ENCODE data around the gene SGIP1. TPM values are rescaled to one million over a fixed set of nuclear protein-coding genes. Genes with fewer than 3 reads are reported as not detected.

The SGIP1 gene, protein sequence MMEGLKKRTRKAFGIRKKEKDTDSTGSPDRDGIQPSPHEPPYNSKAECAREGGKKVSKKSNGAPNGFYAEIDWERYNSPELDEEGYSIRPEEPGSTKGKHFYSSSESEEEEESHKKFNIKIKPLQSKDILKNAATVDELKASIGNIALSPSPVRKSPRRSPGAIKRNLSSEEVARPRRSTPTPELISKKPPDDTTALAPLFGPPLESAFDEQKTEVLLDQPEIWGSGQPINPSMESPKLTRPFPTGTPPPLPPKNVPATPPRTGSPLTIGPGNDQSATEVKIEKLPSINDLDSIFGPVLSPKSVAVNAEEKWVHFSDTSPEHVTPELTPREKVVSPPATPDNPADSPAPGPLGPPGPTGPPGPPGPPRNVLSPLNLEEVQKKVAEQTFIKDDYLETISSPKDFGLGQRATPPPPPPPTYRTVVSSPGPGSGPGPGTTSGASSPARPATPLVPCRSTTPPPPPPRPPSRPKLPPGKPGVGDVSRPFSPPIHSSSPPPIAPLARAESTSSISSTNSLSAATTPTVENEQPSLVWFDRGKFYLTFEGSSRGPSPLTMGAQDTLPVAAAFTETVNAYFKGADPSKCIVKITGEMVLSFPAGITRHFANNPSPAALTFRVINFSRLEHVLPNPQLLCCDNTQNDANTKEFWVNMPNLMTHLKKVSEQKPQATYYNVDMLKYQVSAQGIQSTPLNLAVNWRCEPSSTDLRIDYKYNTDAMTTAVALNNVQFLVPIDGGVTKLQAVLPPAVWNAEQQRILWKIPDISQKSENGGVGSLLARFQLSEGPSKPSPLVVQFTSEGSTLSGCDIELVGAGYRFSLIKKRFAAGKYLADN
- total RNA-seq, result not detected in 2 replicates

DNA sequence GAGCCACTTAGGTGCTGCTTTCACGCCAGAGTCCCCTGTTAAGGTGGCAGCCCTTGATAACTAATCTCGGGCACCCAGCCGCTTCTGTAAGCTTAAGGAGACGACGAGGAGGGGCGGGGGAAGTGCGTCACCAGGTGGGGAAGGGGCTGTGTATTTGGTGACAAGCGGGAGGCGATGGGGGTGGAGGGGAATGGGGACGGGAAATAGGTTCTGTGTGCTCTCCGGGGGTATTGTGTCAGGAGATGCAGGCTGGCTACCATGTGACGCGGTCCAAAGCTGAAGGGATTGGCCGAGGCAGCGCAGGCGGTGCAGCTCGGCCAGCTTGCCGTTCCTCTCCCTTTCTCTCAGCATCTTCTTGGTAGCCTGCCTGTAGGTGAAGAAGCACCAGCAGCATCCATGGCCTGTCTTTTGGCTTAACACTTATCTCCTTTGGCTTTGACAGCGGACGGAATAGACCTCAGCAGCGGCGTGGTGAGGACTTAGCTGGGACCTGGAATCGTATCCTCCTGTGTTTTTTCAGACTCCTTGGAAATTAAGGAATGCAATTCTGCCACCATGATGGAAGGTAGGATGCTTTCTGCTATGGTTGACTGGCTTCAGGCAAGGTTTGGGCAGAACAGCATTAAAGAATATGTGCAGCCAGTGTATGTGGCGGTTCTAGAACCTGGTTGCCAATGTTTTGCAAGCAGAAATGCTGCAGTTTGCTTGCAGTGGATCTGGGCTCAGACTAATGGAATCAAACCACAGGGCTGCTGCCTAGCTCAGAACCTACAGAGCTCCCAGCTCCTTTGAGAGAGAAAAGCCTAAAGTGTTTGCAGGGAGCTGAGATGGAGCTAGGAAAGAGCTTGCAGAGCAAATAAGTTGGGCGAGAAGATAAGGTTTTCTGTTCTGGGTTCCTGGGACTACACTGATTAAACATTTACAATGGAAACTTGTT lies at the start of gene SGIP1:
Gene SGIP1, plus strand, starts transcription at position 350 of the 937 bp plus-strand sequence. Its CDS starts 206 bp downstream, at position 556.
- ChIA-PET CTCF (no interaction called here), POLR2A (no interaction called here)
- ATAC-seq (ENCODE audit: low read depth) (peak; percentile 34), DNase-seq (no peak)
- no peak within 1 kb of the TSS for H3K27ac Mint-ChIP-seq
- H3K4me1 Mint-ChIP-seq, result peaks cover 24% of the 10 kb centered on the region
- intact Hi-C loops (cut with micrococcal nuclease), result no loop called here
- H3K9me3 Mint-ChIP-seq, result no peaks in the 10 kb centered on the region
- H3K27me3 Mint-ChIP-seq, result peaks cover 35% of the 10 kb centered on the region
- TF ChIP-seq, protein P1, sequence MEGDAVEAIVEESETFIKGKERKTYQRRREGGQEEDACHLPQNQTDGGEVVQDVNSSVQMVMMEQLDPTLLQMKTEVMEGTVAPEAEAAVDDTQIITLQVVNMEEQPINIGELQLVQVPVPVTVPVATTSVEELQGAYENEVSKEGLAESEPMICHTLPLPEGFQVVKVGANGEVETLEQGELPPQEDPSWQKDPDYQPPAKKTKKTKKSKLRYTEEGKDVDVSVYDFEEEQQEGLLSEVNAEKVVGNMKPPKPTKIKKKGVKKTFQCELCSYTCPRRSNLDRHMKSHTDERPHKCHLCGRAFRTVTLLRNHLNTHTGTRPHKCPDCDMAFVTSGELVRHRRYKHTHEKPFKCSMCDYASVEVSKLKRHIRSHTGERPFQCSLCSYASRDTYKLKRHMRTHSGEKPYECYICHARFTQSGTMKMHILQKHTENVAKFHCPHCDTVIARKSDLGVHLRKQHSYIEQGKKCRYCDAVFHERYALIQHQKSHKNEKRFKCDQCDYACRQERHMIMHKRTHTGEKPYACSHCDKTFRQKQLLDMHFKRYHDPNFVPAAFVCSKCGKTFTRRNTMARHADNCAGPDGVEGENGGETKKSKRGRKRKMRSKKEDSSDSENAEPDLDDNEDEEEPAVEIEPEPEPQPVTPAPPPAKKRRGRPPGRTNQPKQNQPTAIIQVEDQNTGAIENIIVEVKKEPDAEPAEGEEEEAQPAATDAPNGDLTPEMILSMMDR (IDR thresholded peaks at IDR 0.05), result no peak
- peak within 1 kb of the TSS; percentile 77 for H3K4me3 Mint-ChIP-seq
- H3K36me3 Mint-ChIP-seq (ENCODE audit: low read depth), result no peaks in the 10 kb centered on the region

DNA sequence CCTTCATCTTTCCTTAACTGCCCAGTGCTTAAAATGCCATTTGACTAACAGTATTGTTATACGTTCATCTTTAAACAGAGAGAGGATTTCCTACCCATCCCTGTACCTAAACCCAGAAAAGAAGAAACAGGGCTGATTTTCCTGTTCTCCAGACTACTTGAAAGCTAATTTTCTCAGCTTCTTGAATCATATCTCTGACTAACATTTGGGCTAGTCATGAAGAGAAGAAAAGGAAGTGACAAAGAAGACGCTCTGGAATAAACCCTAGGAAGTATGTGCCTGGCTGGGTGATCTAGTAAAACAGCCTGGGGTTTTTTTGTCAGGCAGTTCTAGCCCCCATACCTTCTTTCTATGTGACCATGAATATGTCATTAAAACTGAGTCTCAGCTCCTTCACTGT lies 44.8 kb upstream of the SGIP1 start:
- no peaks in the 10 kb centered on the region for H3K9me3 Mint-ChIP-seq
- peaks cover 5% of the 10 kb centered on the region for H3K4me1 Mint-ChIP-seq
- no peaks in the 10 kb centered on the region for H3K36me3 Mint-ChIP-seq (ENCODE audit: low read depth)
- intact Hi-C loops (cut with micrococcal nuclease), result no loop called here
- TF ChIP-seq, protein P1 (IDR thresholded peaks at IDR 0.05), result no peak
- DNase-seq (no peak), ATAC-seq (ENCODE audit: low read depth) (no peak)
- H3K27me3 Mint-ChIP-seq, result no peaks in the 10 kb centered on the region
- ChIA-PET CTCF (no interaction called here), POLR2A (no interaction called here)
- no peak overlapping the region for H3K4me3 Mint-ChIP-seq
- H3K27ac Mint-ChIP-seq, result no peak overlapping the region

DNA sequence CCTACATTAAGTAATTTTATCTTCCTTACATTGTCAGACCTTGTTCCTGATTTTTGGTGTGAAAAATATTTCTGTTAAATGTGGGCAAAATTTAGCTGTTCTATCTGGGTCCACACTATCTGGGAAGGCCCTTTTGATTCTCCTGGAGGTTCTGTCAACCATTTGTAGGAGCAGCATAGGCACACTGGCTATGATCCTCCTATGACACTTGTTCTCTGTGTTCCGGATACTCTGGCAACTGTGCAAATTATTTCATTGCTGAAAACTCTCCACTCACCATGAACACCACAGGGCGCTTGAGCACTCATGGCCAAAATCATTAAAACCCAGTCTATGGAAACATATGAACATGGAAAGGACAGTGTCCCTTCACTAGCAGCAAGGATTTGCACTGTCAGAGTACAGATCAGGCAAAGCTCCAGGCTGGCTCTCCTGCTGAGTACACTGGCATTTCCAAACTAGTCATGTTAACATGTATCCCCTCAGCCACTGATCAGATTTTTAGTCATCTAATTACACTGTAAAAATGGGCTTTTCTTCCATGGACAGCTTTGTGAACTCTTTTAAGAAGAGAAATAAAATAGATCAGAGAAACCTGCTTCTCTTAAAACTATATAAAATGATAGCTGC lies 43.9 kb upstream of the SGIP1 start:
- no peaks in the 10 kb centered on the region for H3K36me3 Mint-ChIP-seq (ENCODE audit: low read depth)
- CTCF ChIA-PET, result no interaction called here
- no peak overlapping the region for H3K4me3 Mint-ChIP-seq
- intact Hi-C loops (cut with micrococcal nuclease), result no loop called here
- H3K27ac Mint-ChIP-seq, result no peak overlapping the region
- no peaks in the 10 kb centered on the region for H3K27me3 Mint-ChIP-seq
- peaks cover 5% of the 10 kb centered on the region for H3K4me1 Mint-ChIP-seq
- no peaks in the 10 kb centered on the region for H3K9me3 Mint-ChIP-seq
- ATAC-seq (ENCODE audit: low read depth) (no peak), DNase-seq (no peak)
- TF ChIP-seq, protein P1 (IDR thresholded peaks at IDR 0.05), result no peak
- POLR2A ChIA-PET, result interaction anchor here (0.6 kb wide), 1 partner anchor 55 kb away, joined by 3 read pairs; no protein-coding TSS in a partner anchor

DNA sequence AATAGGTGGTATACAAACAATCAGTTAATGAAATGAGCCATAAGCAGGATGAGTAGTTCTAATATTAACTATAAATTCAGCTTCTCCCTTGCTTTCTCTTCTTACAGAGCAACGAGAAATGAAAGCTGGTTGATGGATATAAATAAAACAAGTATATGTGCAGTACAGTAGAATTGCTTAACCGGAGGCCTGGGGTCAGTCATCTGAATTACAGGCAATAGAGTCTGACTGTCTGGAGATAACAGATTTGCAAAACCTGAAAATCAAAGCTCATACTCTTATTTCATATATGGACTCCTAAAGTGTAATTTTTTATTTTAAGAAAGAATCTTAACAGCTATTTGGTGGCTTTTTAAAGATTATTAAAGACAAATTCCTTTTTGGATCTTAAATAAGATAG lies 43.1 kb upstream of the SGIP1 start:
- Mint-ChIP-seq H3K9me3 (no peaks in the 10 kb centered on the region), H3K27ac (no peak overlapping the region), H3K4me1 (peaks cover 5% of the 10 kb centered on the region)

More for the DNA sequence above, 43.1 kb upstream of the SGIP1 start:
- CTCF ChIA-PET, result interaction anchor here (1.4 kb wide), 1 partner anchor 44 kb away, joined by 4 read pairs; no protein-coding TSS in a partner anchor
- DNase-seq (no peak), ATAC-seq (ENCODE audit: low read depth) (no peak)
- intact Hi-C loops (cut with micrococcal nuclease), result no loop called here
- Mint-ChIP-seq H3K4me3 (no peak overlapping the region), H3K36me3 (ENCODE audit: low read depth) (no peaks in the 10 kb centered on the region), H3K27me3 (no peaks in the 10 kb centered on the region)
- TF ChIP-seq, protein P1 (IDR thresholded peaks at IDR 0.05), result no peak
- POLR2A ChIA-PET, result no interaction called here
